ENCODE measurements around the gene SHROOM3.

DNA sequence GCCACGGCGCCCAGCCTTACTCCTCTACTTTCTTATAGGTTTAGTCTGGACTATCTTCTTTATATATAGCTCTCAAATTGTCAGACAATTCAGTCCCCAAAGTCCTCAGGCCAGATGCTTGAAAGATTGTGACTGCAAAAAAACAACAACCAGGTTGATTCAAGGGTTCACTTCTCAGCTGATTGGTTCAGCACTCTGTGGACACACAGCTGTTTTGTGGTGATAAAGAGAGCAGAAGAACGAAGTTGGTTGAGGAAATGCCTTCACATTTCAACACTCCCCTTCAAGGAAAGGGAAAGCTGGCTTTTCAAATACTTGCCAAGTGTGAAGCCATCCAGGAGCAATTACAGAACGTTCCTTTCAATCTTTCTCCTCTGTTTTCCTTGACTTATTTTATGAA is 166.8 kb downstream of the SHROOM3 start:
- TF ChIP-seq EP300 (conservative IDR thresholded peaks at IDR 0.05; ENCODE audit: poor library complexity, severe bottlenecking), result no peak
- TF ChIP-seq RAD21 (conservative IDR thresholded peaks at IDR 0.05), result no peak

All from neural cell (in vitro differentiated cells).